Adrenal gland (tissue), 5 donors: ENCODE data around the gene HS2ST1.

Experiments
- CTCF ChIP-seq, 6 experiments: fragments of 450-650 bp in 4 of 6; fragments of 200-600 bp in 2 of 6; sonication (generic) in 1 of 6; IDR thresholded peaks; 1 replicate in 5 of 6; 2 replicates in 1 of 6; pipeline versions ENCODE4 v1.5.1 to v1.8.0; 2016 to 2021; ENCODE audit warnings: antibody characterized with exemption in 6 of 6, mild to moderate bottlenecking in 2 of 6, moderate library complexity in 1 of 6
- POLR2A ChIP-seq, 2 donors: fragments of 450-650 bp; IDR thresholded peaks; one replicate each; pipeline ENCODE4 v1.6.1; 2017; ENCODE audit warnings: antibody characterized with exemption in 2 of 2, mild to moderate bottlenecking in 2 of 2, moderate library complexity in 1 of 2
- donor health status: DM: no; HTN: no; CAD: no.

- TF ChIP-seq CTCF (IDR thresholded peaks at IDR 0.05) = no peak
- no peak for TF ChIP-seq POLR2A (IDR thresholded peaks at IDR 0.05)
Observed at GRCh38 chr1:86938450-86938849, 24.0 kb downstream of the HS2ST1 start.
